Muscle of leg (tissue), 11 donors: ENCODE data around the gene TXNL4A. TPM values are rescaled to one million over a fixed set of nuclear protein-coding genes. Genes with fewer than 3 reads are reported as not detected.
"Not testable (repeated sequence)": the region's sequence is repeated elsewhere in the genome, so short reads cannot be mapped to it uniquely, and the experiment has no call there.

Experiments
- DNase-seq: peaks from one replicate; pipeline ENCODE4 v3.0.0; 2013
- H3K27ac ChIP-seq: one replicate; pipeline ENCODE4 v1.5.1; 2013; ENCODE audit warnings: mild to moderate bottlenecking, low read length, control low read depth
- H3K27me3 ChIP-seq: one replicate; pipeline ENCODE4 v1.6.1; 2013; ENCODE audit warnings: low read length; ENCODE audit not compliant: control insufficient read depth, insufficient read depth
- H3K36me3 ChIP-seq: one replicate; pipeline ENCODE4 v1.6.1; 2013; ENCODE audit warnings: low read length; ENCODE audit not compliant: control insufficient read depth, insufficient read depth
- H3K4me1 ChIP-seq: one replicate; pipeline ENCODE4 v1.6.1; 2013; ENCODE audit warnings: low read length; ENCODE audit not compliant: control insufficient read depth, insufficient read depth
- H3K4me3 ChIP-seq: one replicate; pipeline ENCODE4 v1.5.1; 2013; ENCODE audit warnings: low read length, control low read depth
- H3K9me3 ChIP-seq: replicated peaks from 2 replicates; pipeline ENCODE4 v1.6.1; 2013; ENCODE audit warnings: low read depth, low read length; ENCODE audit not compliant: control insufficient read depth
- WGBS: methylation state at CpG from one replicate; pipeline ENCODE4 v1.1.5; 2013; ENCODE audit warnings: missing lambda C conversion rate; ENCODE audit not compliant: insufficient coverage; 5-methylcytosine and 5-hydroxymethylcytosine counted together
- polyA plus RNA-seq, 8 donors: library from polyadenylated mRNA; unstranded; fragments of 120-200 nt; gene quantifications; one replicate each; pipeline versions ENCODE4 v1.2.1 to v1.2.3, GENCODE V29; 2013; ENCODE audit warnings: inconsistent platforms in 1 of 8, low replicate concordance in 1 of 8; ENCODE audit not compliant: insufficient read length in 8 of 8, insufficient read depth in 1 of 8
- total RNA-seq: library from RNA; stranded (reverse); fragments of 120-200 nt; gene quantifications from one replicate; pipeline ENCODE4 v1.2.4, GENCODE V29; 2013

TXNL4A gene
- total and polyA plus RNA-seq, 9 donors = 76.5 to 147 (median 94.1) TPM

- no peak overlapping the region for H3K4me3 ChIP-seq
- DNase-seq = no peak
- 81% methylated on average over 3 of the region's 5 CpGs for WGBS
- H3K36me3 ChIP-seq = no peaks in the 10 kb centered on the region
- no peaks in the 10 kb centered on the region for H3K27me3 ChIP-seq
- H3K4me1 ChIP-seq = no peaks in the 10 kb centered on the region
- H3K9me3 ChIP-seq = peaks cover 10% of the 10 kb centered on the region
- no peak overlapping the region for H3K27ac ChIP-seq
Observed at GRCh38 chr18:80002468-80002867, 14.1 kb upstream of the TXNL4A start.

- H3K4me3 ChIP-seq = no peak overlapping the region
- no peaks in the 10 kb centered on the region for H3K4me1 ChIP-seq
- H3K9me3 ChIP-seq = peaks cover 10% of the 10 kb centered on the region
- no peaks in the 10 kb centered on the region for H3K36me3 ChIP-seq
- no peaks in the 10 kb centered on the region for H3K27me3 ChIP-seq
- WGBS = 86% methylated on average over 1 of the region's 3 CpGs
- DNase-seq = no peak
- no peak overlapping the region for H3K27ac ChIP-seq
Observed at GRCh38 chr18:80000877-80001276, 12.5 kb upstream of the TXNL4A start.

- H3K4me3 ChIP-seq, H3K27me3 ChIP-seq, DNase-seq, H3K27ac ChIP-seq, H3K9me3 ChIP-seq, H3K4me1 ChIP-seq, H3K36me3 ChIP-seq: not testable (repeated sequence)
- 85% methylated on average over 1 of the region's 2 CpGs for WGBS
Observed at GRCh38 chr18:79999701-80000100, 11.3 kb upstream of the TXNL4A start.

- H3K4me3 ChIP-seq = no peak overlapping the region
- WGBS = 71% methylated on average over 1 of the region's 2 CpGs
Observed at GRCh38 chr18:79991494-79991893, 3.1 kb upstream of the TXNL4A start.

GRCh38 chr18:79989195-79989497, 783 bp upstream of the TXNL4A start:
- Histone ChIP-seq H3K36me3 (peaks cover 12% of the 10 kb centered on the region), H3K4me1 (peaks cover 11% of the 10 kb centered on the region), H3K9me3 (no peaks in the 10 kb centered on the region), H3K4me3 (peak overlapping the region; percentile 91), H3K27ac (peak overlapping the region; percentile 98), H3K27me3 (no peaks in the 10 kb centered on the region)
- 58% methylated on average over 6 of the region's 14 CpGs for WGBS
- DNase-seq = no peak

More at GRCh38 chr18:79991494-79991893, 3.1 kb upstream of the TXNL4A start:
- no peak overlapping the region for H3K27ac ChIP-seq
- H3K4me1 ChIP-seq = peaks cover 10% of the 10 kb centered on the region
- no peaks in the 10 kb centered on the region for H3K27me3 ChIP-seq
- DNase-seq = no peak
- no peaks in the 10 kb centered on the region for H3K36me3 ChIP-seq
- no peaks in the 10 kb centered on the region for H3K9me3 ChIP-seq

GRCh38 chr18:79988071-79988450, 302 bp downstream of the TXNL4A start:
- Histone ChIP-seq H3K27ac (peak overlapping the region; percentile 98), H3K36me3 (peaks cover 15% of the 10 kb centered on the region), H3K9me3 (no peaks in the 10 kb centered on the region), H3K4me1 (peaks cover 11% of the 10 kb centered on the region), H3K4me3 (peak overlapping the region; percentile 91), H3K27me3 (no peaks in the 10 kb centered on the region)
- under 1% methylated on average over 48 of the region's 48 CpGs for WGBS
- DNase-seq = no peak

GRCh38 chr18:79987566-79987965, 797 bp downstream of the TXNL4A start:
- WGBS = no CpG with 5 or more reads among the region's 6 CpGs
- peaks cover 11% of the 10 kb centered on the region for H3K4me1 ChIP-seq
- H3K27me3 ChIP-seq = no peaks in the 10 kb centered on the region
- peak overlapping the region; percentile 91 for H3K4me3 ChIP-seq
- H3K9me3 ChIP-seq = no peaks in the 10 kb centered on the region
- DNase-seq = peak; percentile 21
- H3K27ac ChIP-seq = peak overlapping the region; percentile 98
- H3K36me3 ChIP-seq = peaks cover 18% of the 10 kb centered on the region

GRCh38 chr18:79986726-79987125, 1.6 kb downstream of the TXNL4A start:
- Histone ChIP-seq H3K36me3 (peaks cover 26% of the 10 kb centered on the region), H3K27me3 (no peaks in the 10 kb centered on the region), H3K4me1 (peaks cover 11% of the 10 kb centered on the region), H3K27ac (peak overlapping the region; percentile 20), H3K9me3 (no peaks in the 10 kb centered on the region), H3K4me3 (peak overlapping the region; percentile 91)
- DNase-seq = peak; percentile 22
- WGBS = 44% methylated on average over 5 of the region's 7 CpGs

- no peak for DNase-seq
- H3K4me1 ChIP-seq = peaks cover 11% of the 10 kb centered on the region
Observed at GRCh38 chr18:79985172-79985571, 3.2 kb downstream of the TXNL4A start.

GRCh38 chr18:79983793-79984192, 4.6 kb downstream of the TXNL4A start:
- WGBS = 96% methylated on average over 7 of the region's 7 CpGs
- no peaks in the 10 kb centered on the region for H3K9me3 ChIP-seq
- H3K4me1 ChIP-seq = peaks cover 6% of the 10 kb centered on the region

More at GRCh38 chr18:79985172-79985571, 3.2 kb downstream of the TXNL4A start:
- Histone ChIP-seq H3K4me3 (no peak overlapping the region), H3K9me3 (no peaks in the 10 kb centered on the region), H3K27me3 (no peaks in the 10 kb centered on the region), H3K36me3 (peaks cover 26% of the 10 kb centered on the region), H3K27ac (no peak overlapping the region)
- WGBS = 92% methylated on average over 11 of the region's 12 CpGs

GRCh38 chr18:79983253-79983652, 5.1 kb downstream of the TXNL4A start:
- H3K4me3 ChIP-seq = no peak overlapping the region
- peak; percentile 32 for DNase-seq
- H3K4me1 ChIP-seq = peaks cover 6% of the 10 kb centered on the region
- no peak overlapping the region for H3K27ac ChIP-seq
- no peaks in the 10 kb centered on the region for H3K9me3 ChIP-seq
- H3K27me3 ChIP-seq = no peaks in the 10 kb centered on the region
- 100% methylated on average over 2 of the region's 4 CpGs for WGBS
- peaks cover 31% of the 10 kb centered on the region for H3K36me3 ChIP-seq

More at GRCh38 chr18:79983793-79984192, 4.6 kb downstream of the TXNL4A start:
- no peak overlapping the region for H3K27ac ChIP-seq
- no peak for DNase-seq
- no peak overlapping the region for H3K4me3 ChIP-seq
- peaks cover 31% of the 10 kb centered on the region for H3K36me3 ChIP-seq
- no peaks in the 10 kb centered on the region for H3K27me3 ChIP-seq
